ENCODE measurements around the gene NEMP1. TPM values are rescaled to one million over a fixed set of nuclear protein-coding genes. Genes with fewer than 3 reads are reported as not detected.
A peak's percentile ranks its signal among the peaks of the same experiment; 100 is the strongest.

Gene NEMP1
- total RNA-seq, 1 experiment from 2014 or later: 36.6 TPM

DNA sequence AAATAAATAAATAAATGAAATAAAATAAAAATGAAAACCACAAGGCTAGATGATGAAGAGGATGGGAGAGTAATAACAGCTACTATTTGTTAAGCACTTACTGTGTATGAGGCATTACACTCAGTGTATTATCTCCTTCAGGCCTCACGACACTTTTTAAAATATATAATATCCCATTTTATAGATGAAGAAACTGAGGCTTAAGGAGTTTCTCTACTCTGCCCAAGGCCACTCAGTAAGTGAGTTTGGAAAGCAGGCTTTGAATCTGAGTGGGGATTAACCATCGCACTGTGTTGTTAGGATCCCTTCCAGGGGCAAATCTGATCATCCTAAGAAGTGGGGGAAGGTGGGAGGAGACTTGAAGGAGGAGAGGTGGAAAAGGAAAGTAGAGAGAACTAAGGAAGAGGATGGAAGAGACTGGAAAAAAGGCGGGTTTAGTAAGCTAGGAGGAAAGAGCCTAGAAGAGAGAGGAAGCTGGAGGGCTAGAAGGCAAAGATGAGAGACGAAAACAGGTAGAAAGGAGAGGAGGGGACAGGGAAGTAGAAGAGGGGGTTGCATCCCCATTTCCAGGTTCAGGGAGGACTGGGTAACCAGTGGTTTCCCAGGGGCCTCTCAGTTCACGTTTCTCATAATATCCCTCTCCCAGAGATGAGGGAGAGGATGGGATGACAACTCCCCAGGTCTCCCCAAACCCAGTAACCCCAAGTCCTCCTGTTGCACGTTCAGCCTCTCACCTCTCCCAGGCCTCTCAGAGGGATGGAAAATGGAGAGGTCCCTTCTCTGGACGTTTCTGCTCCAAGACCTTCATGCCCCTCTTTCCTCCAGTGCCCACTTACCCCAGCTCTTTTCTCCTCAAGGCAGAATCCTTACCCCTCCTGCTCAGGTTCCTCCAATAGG is 30.9 kb upstream of the NEMP1 start:
- Histone ChIP-seq H3K9me2 (ENCODE audit: insufficient read depth) (no peaks in the 10 kb centered on the region), H3K27ac (no peak overlapping the region), H4K20me1 (ENCODE audit: insufficient read depth) (no peaks in the 10 kb centered on the region), H3K27me3 (ENCODE audit: insufficient read depth, low read depth) (no peaks in the 10 kb centered on the region), H3K4me1 (replicated peaks; ENCODE audit: insufficient read depth) (peaks cover 25% of the 10 kb centered on the region), H3K4me2 (peak overlapping the region; percentile 91), H3K9me3 (ENCODE audit: insufficient read depth, low read depth) (no peaks in the 10 kb centered on the region), H3K36me3 (ENCODE audit: low read depth) (0 out of 2 replicates have a peak, but pooled peaks cover 8% of the 10 kb centered on the region), H2AFZ (peak overlapping the region; percentile 78; the same call in 1 of the 2 replicates), H3K79me2 (ENCODE audit: low read depth) (peaks cover 21% of the 10 kb centered on the region), H3K4me3 (peak overlapping the region; percentile 81; the same call in 1 of the 2 replicates), H3F3A (ENCODE audit: insufficient read depth, low read depth) (peaks cover 22% of the 10 kb centered on the region)
- DNase-seq: no peak
- POLR2A ChIA-PET (ENCODE audit: unreplicated experiment): no interaction called here
- intact Hi-C loops (cut with micrococcal nuclease; ENCODE audit: unreplicated experiment): loop anchor here (5.0 kb wide), 2 partner anchors 133 to 352 kb away; no protein-coding TSS in a partner anchor
- BruUV-seq (replicated peaks): no TSS peak
- CTCF ChIA-PET: no interaction called here
- TF ChIP-seq, protein P1, sequence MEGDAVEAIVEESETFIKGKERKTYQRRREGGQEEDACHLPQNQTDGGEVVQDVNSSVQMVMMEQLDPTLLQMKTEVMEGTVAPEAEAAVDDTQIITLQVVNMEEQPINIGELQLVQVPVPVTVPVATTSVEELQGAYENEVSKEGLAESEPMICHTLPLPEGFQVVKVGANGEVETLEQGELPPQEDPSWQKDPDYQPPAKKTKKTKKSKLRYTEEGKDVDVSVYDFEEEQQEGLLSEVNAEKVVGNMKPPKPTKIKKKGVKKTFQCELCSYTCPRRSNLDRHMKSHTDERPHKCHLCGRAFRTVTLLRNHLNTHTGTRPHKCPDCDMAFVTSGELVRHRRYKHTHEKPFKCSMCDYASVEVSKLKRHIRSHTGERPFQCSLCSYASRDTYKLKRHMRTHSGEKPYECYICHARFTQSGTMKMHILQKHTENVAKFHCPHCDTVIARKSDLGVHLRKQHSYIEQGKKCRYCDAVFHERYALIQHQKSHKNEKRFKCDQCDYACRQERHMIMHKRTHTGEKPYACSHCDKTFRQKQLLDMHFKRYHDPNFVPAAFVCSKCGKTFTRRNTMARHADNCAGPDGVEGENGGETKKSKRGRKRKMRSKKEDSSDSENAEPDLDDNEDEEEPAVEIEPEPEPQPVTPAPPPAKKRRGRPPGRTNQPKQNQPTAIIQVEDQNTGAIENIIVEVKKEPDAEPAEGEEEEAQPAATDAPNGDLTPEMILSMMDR (conservative IDR thresholded peaks at IDR 0.05): no peak
- TF ChIP-seq EZH2 (IDR thresholded peaks at IDR 0.05; ENCODE audit: low read depth): no peak

GRCh38 chr12:57107456-57108155 is 29.0 kb upstream of the NEMP1 start:
- Histone ChIP-seq H2AFZ (no peak overlapping the region), H3K36me3 (ENCODE audit: low read depth) (0 out of 2 replicates have a peak, but pooled peaks cover 8% of the 10 kb centered on the region), H3K9me2 (ENCODE audit: insufficient read depth) (no peaks in the 10 kb centered on the region), H3K9me3 (ENCODE audit: insufficient read depth, low read depth) (no peaks in the 10 kb centered on the region), H3F3A (ENCODE audit: insufficient read depth, low read depth) (peaks cover 17% of the 10 kb centered on the region), H3K27ac (no peak overlapping the region), H3K79me2 (ENCODE audit: low read depth) (peaks cover 21% of the 10 kb centered on the region), H3K27me3 (ENCODE audit: insufficient read depth, low read depth) (no peaks in the 10 kb centered on the region), H3K4me3 (no peak overlapping the region), H3K4me2 (no peak overlapping the region), H3K4me1 (replicated peaks; ENCODE audit: insufficient read depth) (peaks cover 19% of the 10 kb centered on the region), H4K20me1 (ENCODE audit: insufficient read depth) (no peaks in the 10 kb centered on the region)
- DNase-seq: no peak
- CTCF ChIA-PET: no interaction called here
- intact Hi-C loops (cut with micrococcal nuclease; ENCODE audit: unreplicated experiment): no loop called here
- no peak for TF ChIP-seq EZH2 (IDR thresholded peaks at IDR 0.05; ENCODE audit: low read depth)
- TF ChIP-seq, protein P1 (conservative IDR thresholded peaks at IDR 0.05): no peak
- no TSS peak for BruUV-seq (replicated peaks)
- POLR2A ChIA-PET (ENCODE audit: unreplicated experiment): interaction anchor here (0.5 kb wide), 1 partner anchor 24 kb away, joined by 10 read pairs; no protein-coding TSS in a partner anchor

DNA sequence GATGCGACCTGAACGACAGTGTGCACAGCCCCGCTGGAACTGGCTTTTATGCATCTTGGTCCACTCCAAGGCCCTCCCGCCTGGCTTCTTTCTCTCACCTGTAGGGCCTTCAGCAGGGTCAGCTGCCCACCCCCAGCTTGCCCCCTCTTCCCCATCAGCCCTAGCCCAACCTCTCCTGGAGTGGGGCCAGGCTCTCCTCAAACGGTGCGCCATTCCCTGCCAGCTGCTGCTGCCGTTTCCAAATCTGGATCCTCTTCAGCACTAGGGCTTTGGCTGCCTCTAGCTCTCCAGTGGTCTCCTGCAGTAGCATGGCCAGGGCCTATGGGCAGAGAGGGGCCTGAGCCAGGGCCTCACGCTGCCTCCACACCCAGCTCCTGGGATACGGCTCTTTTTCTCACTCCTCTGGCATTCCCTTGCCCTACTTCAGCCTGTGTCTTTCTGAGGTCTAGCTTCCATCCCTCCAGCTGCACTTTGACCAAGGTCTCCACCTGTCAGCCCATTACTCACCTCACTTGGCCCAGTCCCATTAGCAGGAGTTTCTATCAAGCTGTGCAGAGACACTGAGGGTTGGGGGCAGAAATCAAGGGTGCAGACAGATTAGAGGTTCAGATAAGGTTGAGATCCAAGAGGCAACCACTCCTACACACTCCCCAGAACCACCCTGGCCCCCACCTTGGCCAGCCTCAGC is 27.6 kb upstream of the NEMP1 start:
- intact Hi-C loops (cut with micrococcal nuclease; ENCODE audit: unreplicated experiment): no loop called here
- Histone ChIP-seq H3K36me3 (ENCODE audit: low read depth) (0 out of 2 replicates have a peak, but pooled peaks cover 8% of the 10 kb centered on the region), H3K4me2 (no peak overlapping the region), H3K27ac (no peak overlapping the region), H3K4me3 (no peak overlapping the region), H4K20me1 (ENCODE audit: insufficient read depth) (no peaks in the 10 kb centered on the region), H3K27me3 (ENCODE audit: insufficient read depth, low read depth) (no peaks in the 10 kb centered on the region), H3K9me3 (ENCODE audit: insufficient read depth, low read depth) (no peaks in the 10 kb centered on the region), H3K9me2 (ENCODE audit: insufficient read depth) (no peaks in the 10 kb centered on the region), H3F3A (ENCODE audit: insufficient read depth, low read depth) (peaks cover 12% of the 10 kb centered on the region), H3K4me1 (replicated peaks; ENCODE audit: insufficient read depth) (peaks cover 11% of the 10 kb centered on the region), H2AFZ (no peak overlapping the region), H3K79me2 (ENCODE audit: low read depth) (peaks cover 20% of the 10 kb centered on the region)
- DNase-seq: no peak
- no TSS peak for BruUV-seq (replicated peaks)
- ChIA-PET CTCF (no interaction called here), POLR2A (ENCODE audit: unreplicated experiment) (no interaction called here)
- TF ChIP-seq, protein P1 (conservative IDR thresholded peaks at IDR 0.05): no peak
- TF ChIP-seq EZH2 (IDR thresholded peaks at IDR 0.05; ENCODE audit: low read depth): no peak

Data from PC-9 (cell line).